Stimulated activated naive CD8-positive, alpha-beta T cell treated with anti-CD3 and anti-CD28 coated beads, Interleukin-15, amount 100 ng/mL, for 72 hours (primary cell): ENCODE results near the gene RCOR3.
"Not testable (repeated sequence)": the region's sequence is repeated elsewhere in the genome, so short reads cannot be mapped to it uniquely, and the experiment has no call there.

Experiments
- ATAC-seq: fragments of 150-1000 bp; cut with Tn5 transposase; 2 replicates; pipeline ENCODE4 v1.10.0; 2021; ENCODE audit warnings: mild to moderate bottlenecking, moderate library complexity
- DNase-seq, 2 donors: peaks; one replicate each; pipeline ENCODE4 v3.0.0; 2021 to 2022
- H3K27ac Mint-ChIP-seq, 2 donors: one replicate each; pipeline ENCODE4 v1.8.0; 2022; ENCODE audit warnings: mild to moderate bottlenecking in 2 of 2, mixed read lengths in 2 of 2, moderate library complexity in 2 of 2
- H3K27me3 Mint-ChIP-seq: one replicate; pipeline ENCODE4 v1.8.0; 2022; ENCODE audit warnings: mixed read lengths
- H3K4me1 Mint-ChIP-seq: one replicate; pipeline ENCODE4 v1.8.0; 2022; ENCODE audit warnings: mild to moderate bottlenecking, mixed read lengths
- H3K4me3 Mint-ChIP-seq, 2 donors: one replicate each; pipeline ENCODE4 v1.8.0; 2022; ENCODE audit warnings: mild to moderate bottlenecking in 2 of 2, mixed read lengths in 2 of 2, moderate library complexity in 1 of 2
- H3K9me3 Mint-ChIP-seq, 2 donors: one replicate each; pipeline ENCODE4 v1.8.0; 2022; ENCODE audit warnings: mixed read lengths in 2 of 2

The RCOR3 gene

DNA sequence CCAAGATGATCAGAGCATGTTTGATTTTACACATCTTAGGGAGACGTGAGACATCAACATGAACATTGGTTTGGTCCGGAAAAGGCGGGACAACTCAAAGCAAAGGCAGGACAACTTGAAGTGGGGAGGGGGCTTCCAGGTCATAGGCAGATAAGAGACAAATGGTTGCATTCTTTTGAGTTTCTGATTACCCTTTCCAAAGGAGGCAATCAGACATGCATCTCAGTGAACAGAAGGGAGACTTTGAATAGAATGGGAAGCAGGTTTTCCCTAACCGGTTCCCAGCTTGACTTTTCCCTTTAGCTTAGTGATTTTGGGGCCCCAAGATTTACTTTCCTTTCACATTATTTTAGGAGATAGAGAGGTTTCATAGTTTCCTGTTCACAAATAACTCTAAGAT lies 12.6 kb upstream of the RCOR3 start:
- H3K4me3 Mint-ChIP-seq, H3K9me3 Mint-ChIP-seq, ATAC-seq, DNase-seq, H3K27me3 Mint-ChIP-seq, H3K4me1 Mint-ChIP-seq, H3K27ac Mint-ChIP-seq: not testable (repeated sequence)

DNA sequence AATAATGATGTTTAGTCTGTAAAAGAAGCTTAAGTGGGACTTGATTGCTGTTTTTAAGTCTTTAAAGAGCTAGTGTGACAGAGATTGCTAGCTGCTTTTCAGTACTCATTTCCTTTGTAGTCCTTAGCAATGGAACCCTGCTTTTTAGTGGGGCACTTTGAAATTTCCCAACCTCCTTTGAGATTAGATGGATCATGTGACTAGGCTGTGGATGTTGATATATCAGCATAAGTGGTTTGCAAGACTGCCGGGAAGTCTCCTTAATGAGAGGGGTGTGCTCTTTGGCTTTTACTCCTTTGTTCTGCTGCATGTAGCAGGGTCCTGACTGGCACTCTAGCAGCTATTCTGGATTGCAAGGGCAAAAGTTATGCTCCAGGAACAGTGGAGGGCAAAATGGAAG lies 11.2 kb upstream of the RCOR3 start:
- DNase-seq, result no peak
- Mint-ChIP-seq H3K9me3 (no peaks in the 10 kb centered on the region), H3K4me1 (no peaks in the 10 kb centered on the region), H3K27me3 (no peaks in the 10 kb centered on the region), H3K4me3 (no peak overlapping the region), H3K27ac (no peak overlapping the region)
- ATAC-seq, result no peak

DNA sequence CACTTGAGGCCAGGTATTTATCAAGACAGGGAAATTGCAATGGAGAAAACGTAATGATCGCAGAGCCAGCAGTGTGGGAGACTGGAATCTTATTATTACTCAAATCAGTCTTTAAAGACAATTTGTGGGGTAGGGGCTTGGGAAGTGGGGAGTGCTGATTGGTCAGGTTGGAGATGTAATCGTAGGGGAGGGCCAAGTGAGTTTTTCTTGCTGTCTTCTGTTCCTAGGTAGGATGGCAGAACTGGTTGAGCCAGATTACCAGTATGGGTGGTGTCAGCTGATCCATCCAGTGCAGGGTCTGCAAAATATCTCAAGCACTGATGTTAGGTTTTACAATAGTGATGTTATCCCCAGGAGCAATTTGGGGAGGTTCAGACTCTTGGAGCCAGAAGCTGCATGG lies 9.6 kb upstream of the RCOR3 start:
- H3K4me3 Mint-ChIP-seq, H3K9me3 Mint-ChIP-seq, H3K4me1 Mint-ChIP-seq, DNase-seq, ATAC-seq, H3K27ac Mint-ChIP-seq, H3K27me3 Mint-ChIP-seq: not testable (repeated sequence)

DNA sequence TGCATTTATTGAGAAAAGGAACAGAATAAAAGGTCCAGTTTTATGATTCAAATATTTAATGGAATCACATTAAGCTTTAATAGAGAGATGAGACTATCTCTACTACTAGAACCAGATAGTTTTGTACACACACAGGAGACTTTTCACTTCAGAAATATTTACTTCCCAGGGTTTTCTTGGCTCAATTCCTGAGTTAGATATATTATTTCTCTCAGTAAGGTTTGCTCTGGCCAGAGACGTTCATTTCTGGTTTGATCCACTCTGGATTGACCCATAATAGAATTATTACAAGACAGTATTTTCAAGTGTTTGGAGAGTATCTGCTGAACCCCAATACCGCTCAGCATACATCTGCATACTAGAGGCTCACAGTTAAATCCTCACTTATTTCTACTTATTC lies 1.3 kb upstream of the RCOR3 start:
- Mint-ChIP-seq H3K9me3 (no peaks in the 10 kb centered on the region), H3K4me1 (peaks cover 22% of the 10 kb centered on the region), H3K4me3 (peak overlapping the region; percentile 92 to 96), H3K27ac (peak overlapping the region; percentile 98 to 99), H3K27me3 (no peaks in the 10 kb centered on the region)
- ATAC-seq, result no peak
- DNase-seq, result no peak

DNA sequence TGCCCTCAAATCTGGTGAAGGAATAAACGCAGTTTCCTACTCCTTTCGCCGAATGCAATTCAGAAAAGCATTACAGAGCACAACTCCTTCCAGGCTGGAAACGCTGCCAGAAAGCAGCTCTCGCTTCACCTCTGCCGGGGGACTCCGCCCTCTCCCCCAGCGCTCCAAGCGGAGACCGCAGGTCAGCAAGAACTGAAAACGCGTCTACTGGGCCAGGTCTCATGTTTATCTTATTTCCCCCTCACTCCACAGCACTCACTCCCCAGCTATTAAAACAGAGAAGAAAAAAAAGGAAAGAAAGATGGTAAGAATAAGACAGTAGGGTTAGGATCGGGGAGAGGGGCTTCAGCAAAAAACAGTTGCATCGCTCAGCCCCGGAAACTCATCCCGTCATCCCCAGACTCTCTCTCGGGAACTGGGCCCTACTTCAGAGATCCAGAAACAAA lies 833 bp upstream of the RCOR3 start:
- Mint-ChIP-seq H3K4me1 (peaks cover 22% of the 10 kb centered on the region), H3K9me3 (no peaks in the 10 kb centered on the region), H3K27ac (peak overlapping the region; percentile 98 to 99), H3K4me3 (peak overlapping the region; percentile 92 to 96), H3K27me3 (no peaks in the 10 kb centered on the region)
- DNase-seq, result peak; percentile 55 to 77
- peak; percentile 49 for ATAC-seq

DNA sequence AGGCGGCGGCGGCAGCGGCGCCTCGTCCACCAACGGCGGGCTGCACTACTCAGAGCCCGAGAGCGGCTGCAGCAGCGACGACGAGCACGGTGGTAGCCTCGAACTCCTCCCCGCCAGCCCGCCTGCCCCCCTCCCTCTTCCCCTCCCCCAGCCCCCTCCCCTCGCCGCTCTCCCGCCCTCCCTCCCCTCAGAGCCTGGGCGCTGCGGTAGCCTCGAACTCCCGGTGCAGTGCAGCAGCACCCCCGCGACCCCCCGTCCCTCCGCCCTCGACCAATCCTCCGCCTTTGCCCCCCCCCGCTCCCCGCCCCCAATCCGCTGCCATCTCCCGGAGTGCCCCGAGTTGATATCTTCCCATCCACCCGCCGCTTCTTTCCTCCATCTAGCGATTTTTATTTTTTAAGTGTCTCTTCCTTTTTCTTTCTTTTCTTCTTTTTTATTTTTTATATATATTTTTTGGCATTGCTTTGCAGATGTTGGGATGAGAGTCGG lies 516 bp downstream of the RCOR3 start:
- ATAC-seq (peak; percentile 27), DNase-seq (no peak)
- H3K27me3 Mint-ChIP-seq, result no peaks in the 10 kb centered on the region
- no peaks in the 10 kb centered on the region for H3K9me3 Mint-ChIP-seq
- peak overlapping the region; percentile 96 to 97 for H3K4me3 Mint-ChIP-seq
- peaks cover 22% of the 10 kb centered on the region for H3K4me1 Mint-ChIP-seq
- peak overlapping the region; percentile 91 to 97 for H3K27ac Mint-ChIP-seq

DNA sequence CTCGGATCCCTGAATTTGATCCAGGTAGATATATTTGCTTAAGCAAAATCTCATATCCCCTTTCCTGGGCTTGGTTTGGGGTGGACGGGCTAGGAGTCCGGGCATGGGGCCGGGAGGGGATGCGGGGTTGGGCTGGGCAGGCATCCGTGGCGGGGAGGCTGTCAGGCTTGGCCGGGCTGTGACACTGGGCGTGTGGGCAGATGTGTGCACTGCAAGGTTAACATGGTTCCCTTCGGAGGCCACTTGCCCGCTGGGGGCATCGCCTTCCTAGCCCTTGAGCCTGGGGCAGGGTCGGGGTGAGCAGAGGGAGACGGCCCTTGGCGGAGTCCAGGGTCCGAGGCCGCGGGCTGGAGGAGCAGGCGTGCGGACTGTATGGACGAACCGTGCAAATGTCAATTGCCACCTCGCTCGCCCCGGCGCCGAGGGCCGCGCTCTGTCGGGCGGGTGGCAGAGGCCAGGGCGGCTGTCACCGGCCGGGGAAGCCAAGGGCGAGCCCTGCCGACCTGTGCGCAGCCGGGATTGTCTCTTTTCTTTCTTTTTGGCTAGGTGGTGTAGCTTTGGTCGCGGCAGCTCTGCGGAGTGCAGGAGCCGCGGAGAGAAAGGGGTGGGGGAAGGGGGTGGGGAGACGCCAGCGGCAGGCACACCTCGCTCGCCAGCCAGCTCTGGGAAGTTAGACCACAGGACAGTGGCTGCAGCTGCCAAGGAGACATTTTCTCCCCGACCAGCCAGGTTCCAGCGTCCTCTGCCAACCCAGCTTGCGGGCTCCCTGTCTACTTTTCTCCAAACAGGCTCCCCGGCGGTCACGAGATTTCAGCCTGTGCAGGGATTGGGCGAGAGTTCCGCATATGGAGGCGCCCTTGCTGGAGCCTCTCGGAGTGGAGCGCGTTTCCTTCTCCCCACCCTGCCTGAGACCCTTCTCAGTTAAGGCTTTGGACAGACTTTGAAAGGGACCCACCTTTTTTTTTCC lies 1.3 kb downstream of the RCOR3 start:
- Mint-ChIP-seq H3K27ac (peak overlapping the region; percentile 93 to 97), H3K9me3 (no peaks in the 10 kb centered on the region), H3K27me3 (no peaks in the 10 kb centered on the region), H3K4me1 (peaks cover 22% of the 10 kb centered on the region), H3K4me3 (peak overlapping the region; percentile 96 to 97)
- ATAC-seq, result peak; percentile 42
- peak; percentile 64 to 66 for DNase-seq

DNA sequence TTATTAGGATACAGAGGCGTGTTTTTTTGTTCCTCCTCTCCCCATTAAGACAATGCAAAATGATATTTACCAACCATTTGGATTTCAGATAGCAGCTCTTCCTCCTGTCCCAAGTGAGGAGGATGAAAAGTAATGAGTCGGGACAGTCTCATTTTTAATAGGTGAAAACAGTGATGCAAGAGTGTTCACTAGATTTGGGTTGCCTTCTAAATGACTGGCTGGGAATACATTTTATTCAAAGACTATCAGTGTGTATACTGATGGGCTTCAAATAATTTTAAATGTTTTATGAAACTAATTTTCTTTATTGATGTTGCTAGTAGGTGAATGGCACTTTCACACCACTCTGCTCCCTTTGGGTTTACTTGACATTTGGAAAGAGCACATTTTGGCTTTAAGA lies 2.1 kb downstream of the RCOR3 start:
- H3K9me3 Mint-ChIP-seq, result no peaks in the 10 kb centered on the region
- peak overlapping the region; percentile 96 to 97 for H3K4me3 Mint-ChIP-seq
- ATAC-seq, result no peak
- peak overlapping the region; percentile 90 to 93 for H3K27ac Mint-ChIP-seq
- peaks cover 27% of the 10 kb centered on the region for H3K4me1 Mint-ChIP-seq
- H3K27me3 Mint-ChIP-seq, result no peaks in the 10 kb centered on the region
- DNase-seq, result no peak

DNA sequence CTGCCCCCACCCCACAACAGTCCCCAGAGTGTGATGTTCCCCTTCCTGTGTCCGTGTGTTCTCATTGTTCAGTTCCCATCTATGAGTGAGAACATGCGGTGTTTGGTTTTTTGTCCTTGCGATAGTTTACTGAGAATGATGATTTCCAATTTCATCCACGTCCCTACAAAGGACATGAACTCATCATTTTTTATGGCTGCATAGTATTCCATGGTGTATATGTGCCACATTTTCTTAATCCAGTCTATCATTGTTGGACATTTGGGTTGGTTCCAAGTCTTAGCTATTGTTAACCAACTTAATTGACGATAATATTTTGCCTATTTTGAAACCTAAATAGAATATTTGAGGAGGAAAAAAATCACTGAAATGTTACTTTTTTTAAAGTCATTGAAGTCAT lies 3.9 kb downstream of the RCOR3 start:
- not testable (repeated sequence) for H3K9me3 Mint-ChIP-seq, H3K27me3 Mint-ChIP-seq, DNase-seq, H3K27ac Mint-ChIP-seq, H3K4me3 Mint-ChIP-seq, ATAC-seq
- H3K4me1 Mint-ChIP-seq, result peaks cover 25% of the 10 kb centered on the region

DNA sequence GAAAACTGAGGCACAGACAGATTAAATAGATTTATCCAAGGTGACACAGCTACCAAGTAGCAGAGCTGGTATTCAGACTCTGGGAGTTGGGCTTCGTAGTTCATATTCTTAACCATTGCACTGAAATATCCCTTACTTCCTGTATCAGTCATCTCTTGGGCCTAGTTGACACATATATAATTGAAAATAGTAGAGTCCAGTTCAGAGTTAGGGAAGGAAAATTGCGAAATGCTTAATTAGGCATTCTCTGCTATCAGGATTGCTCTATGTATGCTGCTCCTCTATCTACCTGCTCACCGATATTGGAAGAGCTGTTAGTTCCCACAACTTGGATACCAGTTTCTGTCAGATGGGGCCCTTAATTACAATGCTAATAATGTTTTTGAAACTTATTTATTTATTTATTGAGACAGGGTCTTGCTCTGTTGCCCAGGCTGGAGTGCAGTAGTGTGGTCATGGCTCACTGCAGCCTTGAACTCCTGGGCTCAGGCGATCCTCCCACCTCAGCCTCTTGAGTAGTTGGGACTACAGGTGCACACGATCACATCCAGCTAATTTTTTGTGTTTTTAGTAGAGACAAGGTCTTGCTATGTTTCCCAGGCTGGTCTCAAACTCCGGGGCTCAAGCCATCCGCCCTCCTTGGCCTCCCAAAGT lies 8.2 kb downstream of the RCOR3 start:
- no peaks in the 10 kb centered on the region for H3K9me3 Mint-ChIP-seq
- ATAC-seq (no peak), DNase-seq (no peak)
- H3K4me3 Mint-ChIP-seq, result no peak overlapping the region
- no peak overlapping the region for H3K27ac Mint-ChIP-seq
- no peaks in the 10 kb centered on the region for H3K27me3 Mint-ChIP-seq
- peaks cover 11% of the 10 kb centered on the region for H3K4me1 Mint-ChIP-seq

DNA sequence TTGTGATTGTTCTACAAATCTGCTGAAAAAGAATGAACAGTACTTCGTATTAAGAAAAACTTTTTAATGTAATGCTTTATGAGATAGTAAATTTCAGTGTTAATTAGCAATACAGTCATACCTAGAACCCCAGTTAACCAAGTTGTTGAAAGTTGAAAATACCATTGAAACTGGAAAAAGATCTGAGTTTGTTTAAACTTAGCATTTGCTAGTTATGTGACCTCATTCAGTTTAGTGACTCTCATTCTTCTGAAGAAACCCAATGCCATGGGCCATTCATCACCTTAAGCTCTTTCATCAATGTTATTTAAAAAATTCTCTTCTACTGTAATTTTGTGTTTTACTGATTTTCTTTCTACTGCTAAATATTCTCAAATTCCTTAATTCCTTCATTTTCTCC lies 20.2 kb downstream of the RCOR3 start:
- H3K9me3 Mint-ChIP-seq, result no peaks in the 10 kb centered on the region
- H3K4me1 Mint-ChIP-seq, result no peaks in the 10 kb centered on the region
- H3K27ac Mint-ChIP-seq, result no peak overlapping the region
- H3K4me3 Mint-ChIP-seq, result no peak overlapping the region
- DNase-seq (no peak), ATAC-seq (no peak)
- H3K27me3 Mint-ChIP-seq, result no peaks in the 10 kb centered on the region

DNA sequence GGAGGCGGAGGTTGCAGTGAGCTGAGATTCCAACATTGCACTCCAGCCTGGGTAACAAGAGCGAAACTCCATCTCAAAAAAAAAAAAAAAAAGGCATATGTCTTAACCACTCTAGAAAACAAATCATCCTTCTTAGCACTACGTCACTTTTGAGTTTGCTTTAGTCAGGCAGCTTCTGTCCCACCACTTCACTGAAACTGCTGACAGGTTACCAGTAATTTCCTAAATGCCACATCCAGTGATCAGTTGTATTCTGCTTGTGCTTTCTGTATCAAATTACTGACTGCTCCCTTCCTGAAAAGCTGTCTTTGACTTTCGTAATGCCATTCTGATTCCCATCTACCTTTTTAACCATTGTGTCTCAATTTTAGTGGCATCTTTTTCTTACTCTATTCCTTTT lies 21.7 kb downstream of the RCOR3 start:
- Mint-ChIP-seq H3K9me3 (no peaks in the 10 kb centered on the region), H3K27ac (no peak overlapping the region), H3K4me1 (no peaks in the 10 kb centered on the region), H3K27me3 (no peaks in the 10 kb centered on the region), H3K4me3 (no peak overlapping the region)
- no peak for DNase-seq
- peak; percentile 73 for ATAC-seq

DNA sequence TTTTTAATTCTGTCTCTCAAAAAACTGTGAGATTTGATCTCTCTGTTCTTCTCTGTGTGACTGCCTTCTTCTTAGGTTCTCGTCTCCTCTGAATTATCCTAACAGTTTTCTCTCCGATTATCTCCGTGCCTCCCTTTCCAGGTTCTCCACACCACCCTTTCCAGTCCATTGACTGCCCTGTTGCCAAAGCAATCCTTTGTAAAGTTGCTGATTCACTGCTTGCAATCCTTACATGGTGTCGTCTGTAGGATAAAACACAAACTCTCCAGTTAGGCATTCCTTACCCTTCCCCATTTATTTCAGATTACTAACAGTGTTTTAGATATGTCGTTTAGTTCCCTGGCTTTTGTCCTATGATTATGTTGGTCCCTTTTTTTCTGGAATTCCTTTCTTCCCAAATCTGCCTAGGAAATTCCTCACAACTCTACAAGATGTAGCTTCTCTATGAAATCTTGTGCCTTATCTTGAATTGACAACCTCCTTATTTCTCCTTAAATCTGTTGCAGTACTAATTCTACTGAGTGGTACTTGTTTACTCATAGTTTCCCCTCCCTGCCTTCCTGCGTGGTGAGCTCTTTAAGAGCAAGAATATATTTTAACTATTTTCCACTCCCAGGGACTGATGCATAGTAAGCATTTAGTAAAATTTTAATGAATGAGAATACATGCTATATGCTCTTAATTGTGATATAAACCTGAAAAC lies 22.3 kb downstream of the RCOR3 start:
- H3K4me1 Mint-ChIP-seq, result no peaks in the 10 kb centered on the region
- no peak overlapping the region for H3K27ac Mint-ChIP-seq
- no peaks in the 10 kb centered on the region for H3K27me3 Mint-ChIP-seq
- DNase-seq (no peak), ATAC-seq (peak; percentile 49)
- H3K9me3 Mint-ChIP-seq, result no peaks in the 10 kb centered on the region
- H3K4me3 Mint-ChIP-seq, result no peak overlapping the region

DNA sequence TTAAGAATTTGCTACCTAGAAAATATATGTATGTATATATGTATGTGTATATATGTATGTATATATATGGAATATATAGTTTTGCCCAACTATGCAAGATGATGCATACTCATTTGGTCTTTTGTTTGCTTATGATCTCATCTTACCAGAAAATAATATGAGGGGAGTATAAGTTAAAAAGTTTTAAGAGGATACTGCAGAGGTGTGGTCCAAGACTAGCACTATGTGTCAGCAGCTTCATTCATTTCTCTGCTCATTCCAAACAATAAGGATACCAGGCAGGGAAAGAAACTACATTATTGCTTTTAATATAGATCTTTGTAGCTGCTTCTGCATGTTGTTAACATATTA lies 22.8 kb downstream of the RCOR3 start:
- no peak overlapping the region for H3K27ac Mint-ChIP-seq
- peak; percentile 37 for ATAC-seq
- no peaks in the 10 kb centered on the region for H3K27me3 Mint-ChIP-seq
- no peak overlapping the region for H3K4me3 Mint-ChIP-seq
- H3K9me3 Mint-ChIP-seq, result no peaks in the 10 kb centered on the region
- no peak for DNase-seq
- H3K4me1 Mint-ChIP-seq, result no peaks in the 10 kb centered on the region

DNA sequence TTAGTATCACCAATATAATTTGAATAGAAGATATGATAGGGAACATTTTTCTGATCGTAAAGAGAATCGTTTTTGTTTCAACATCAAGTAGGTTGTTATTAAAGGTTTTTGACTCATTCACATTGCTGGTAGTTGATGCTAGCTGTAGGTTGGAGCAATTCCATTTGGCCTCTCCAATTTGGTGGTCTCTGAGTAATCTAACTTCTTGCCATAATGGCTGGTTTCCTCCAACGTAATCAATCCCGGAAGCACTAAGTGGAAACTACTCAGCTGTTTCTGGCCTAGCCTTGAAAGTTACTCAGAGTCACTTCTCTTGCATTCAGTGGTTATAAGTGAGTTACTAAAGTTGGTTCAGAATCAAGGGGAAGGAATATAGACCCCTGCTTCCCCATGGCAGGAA lies 26.0 kb downstream of the RCOR3 start:
- ATAC-seq, result no peak
- H3K9me3 Mint-ChIP-seq, result no peaks in the 10 kb centered on the region
- H3K27ac Mint-ChIP-seq, result no peak overlapping the region
- DNase-seq, result no peak
- no peak overlapping the region for H3K4me3 Mint-ChIP-seq
- H3K4me1 Mint-ChIP-seq, result no peaks in the 10 kb centered on the region
- H3K27me3 Mint-ChIP-seq, result no peaks in the 10 kb centered on the region

DNA sequence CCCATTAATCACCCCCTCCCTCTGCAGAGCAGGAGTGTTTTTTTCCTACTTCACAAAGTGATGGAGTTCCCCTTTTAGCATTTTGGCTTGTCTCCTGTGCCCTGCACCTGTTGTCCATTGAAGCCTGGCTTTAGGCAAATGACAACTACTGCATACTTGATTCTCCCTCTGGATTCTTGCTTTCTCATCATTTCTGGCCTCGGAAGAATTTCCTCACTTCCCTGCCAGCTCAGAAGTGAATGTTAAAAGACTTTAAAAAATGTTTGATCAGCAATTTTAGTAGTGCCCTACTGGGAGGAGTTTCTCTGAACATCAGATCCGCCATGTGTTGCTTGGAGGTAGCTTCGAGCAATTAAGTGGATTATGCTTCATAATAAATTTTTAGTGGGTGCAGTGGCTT lies 28.1 kb downstream of the RCOR3 start:
- no peaks in the 10 kb centered on the region for H3K27me3 Mint-ChIP-seq
- DNase-seq, result no peak
- peaks cover 8% of the 10 kb centered on the region for H3K4me1 Mint-ChIP-seq
- H3K9me3 Mint-ChIP-seq, result no peaks in the 10 kb centered on the region
- peak overlapping the region in 1 of 2 donors; percentile 72 for H3K27ac Mint-ChIP-seq
- ATAC-seq, result no peak
- H3K4me3 Mint-ChIP-seq, result no peak overlapping the region
